GM23338 (cell line): Measurements from ENCODE around the gene ITGA7. TPM values are rescaled to one million over a fixed set of nuclear protein-coding genes. Genes with fewer than 3 reads are reported as not detected.

Experiments used
- ATAC-seq: fragments of 200-7000 bp; cut with Tn5 transposase; 3 replicates; pipeline ENCODE4 v1.9.1; 2020
- DNase-seq: peaks from one replicate; pipeline ENCODE4 v3.0.0-alpha.2; 2015; ENCODE audit warnings: low spot score
- H2AFZ ChIP-seq: fragments of 200-600 bp; sonication (generic); 2 replicates; pipeline ENCODE4 v1.8.0; 2016; ENCODE audit warnings: antibody characterized with exemption, mild to moderate bottlenecking, moderate library complexity
- H3F3A ChIP-seq: fragments of 200-600 bp; sonication (generic); replicated peaks from 2 replicates; pipeline ENCODE4 v1.8.0; 2017; ENCODE audit warnings: antibody characterized with exemption, mixed run types, low read depth
- H3K27ac ChIP-seq: fragments of 200-600 bp; sonication (generic); 2 replicates; pipeline ENCODE4 v1.6.1; 2016; ENCODE audit warnings: low read depth
- H3K27me3 ChIP-seq: fragments of 200-600 bp; sonication (generic); 2 replicates; pipeline ENCODE4 v1.8.0; 2016; ENCODE audit warnings: mild to moderate bottlenecking, mixed run types, moderate library complexity; ENCODE audit not compliant: insufficient read depth
- H3K36me3 ChIP-seq: fragments of 200-600 bp; sonication (generic); 2 replicates; pipeline ENCODE4 v1.8.0; 2016; ENCODE audit warnings: mild to moderate bottlenecking; ENCODE audit not compliant: insufficient read depth
- H3K4me1 ChIP-seq: fragments of 200-600 bp; sonication (generic); 2 replicates; pipeline ENCODE4 v1.8.0; 2016; ENCODE audit warnings: mild to moderate bottlenecking, moderate library complexity; ENCODE audit not compliant: insufficient read depth
- H3K4me2 ChIP-seq: fragments of 200-600 bp; sonication (generic); 2 replicates; pipeline ENCODE4 v1.7.1; 2017; ENCODE audit warnings: mixed run types
- H3K4me3 ChIP-seq: fragments of 200-600 bp; sonication (generic); 2 replicates; pipeline ENCODE4 v1.6.1; 2016; ENCODE audit warnings: mixed run types
- H3K79me2 ChIP-seq: fragments of 200-600 bp; sonication (generic); replicated peaks from 2 replicates; pipeline ENCODE4 v1.8.0; 2017; ENCODE audit warnings: mild to moderate bottlenecking; ENCODE audit not compliant: insufficient read depth
- H3K9me2 ChIP-seq: fragments of 200-600 bp; sonication (generic); 2 replicates; pipeline ENCODE4 v1.8.0; 2017; ENCODE audit not compliant: insufficient read depth
- H4K20me1 ChIP-seq: fragments of 200-600 bp; sonication (generic); replicated peaks from 2 replicates; pipeline ENCODE4 v1.8.0; 2017; ENCODE audit warnings: mild to moderate bottlenecking; ENCODE audit not compliant: insufficient read depth
- H3K27ac Mint-ChIP-seq: 2 replicates; pipeline ENCODE4 v1.8.0; 2020; ENCODE audit warnings: inconsistent platforms, mild to moderate bottlenecking, moderate library complexity, mixed read lengths
- H3K27me3 Mint-ChIP-seq: 3 replicates; pipeline ENCODE4 v1.8.0; 2022; ENCODE audit warnings: low read depth, mild to moderate bottlenecking, moderate library complexity, mixed read lengths, inconsistent platforms; ENCODE audit not compliant: insufficient read depth, poor library complexity
- H3K36me3 Mint-ChIP-seq: 3 replicates; pipeline ENCODE4 v1.8.0; 2021; ENCODE audit warnings: low read depth, mild to moderate bottlenecking, inconsistent platforms, moderate library complexity, mixed read lengths
- H3K4me1 Mint-ChIP-seq: 3 replicates; pipeline ENCODE4 v1.8.0; 2020; ENCODE audit warnings: mild to moderate bottlenecking, inconsistent platforms, mixed read lengths
- H3K4me3 Mint-ChIP-seq: 3 replicates; pipeline ENCODE4 v1.8.0; 2021; ENCODE audit warnings: moderate library complexity, mild to moderate bottlenecking, inconsistent platforms, mixed read lengths
- H3K9me3 Mint-ChIP-seq: 3 replicates; pipeline ENCODE4 v1.8.0; 2020; ENCODE audit warnings: moderate library complexity, mild to moderate bottlenecking, inconsistent platforms, mixed read lengths
- CREB1 ChIP-seq: fragments of 250-450 bp; sonication (Bioruptor Pico); IDR thresholded peaks from 2 replicates; pipeline ENCODE4 v1.5.0; 2020; ENCODE audit warnings: low read depth, mild to moderate bottlenecking, moderate library complexity
- CTCF ChIP-seq, 2 experiments: fragments of 200-600 bp in 1 of 2; sonication (generic) in 1 of 2; conservative IDR thresholded peaks; 2 replicates each; pipeline versions ENCODE4 v1.5.1 to v1.6.1; 2016 to 2017; ENCODE audit warnings: antibody characterized with exemption in 2 of 2, low read depth in 2 of 2, mild to moderate bottlenecking in 2 of 2, moderate library complexity in 1 of 2
- ETS1 ChIP-seq: IDR thresholded peaks from 2 replicates; pipeline ENCODE4 v1.6.1; 2016; ENCODE audit warnings: antibody characterized with exemption
- EZH2 ChIP-seq: fragments of 200-600 bp; sonication (generic); IDR thresholded peaks from one replicate; pipeline ENCODE4 v1.8.0; 2017; ENCODE audit warnings: antibody characterized with exemption, mild to moderate bottlenecking, low read depth; ENCODE audit not compliant: unreplicated experiment
- EZH2phosphoT487 ChIP-seq: fragments of 200-600 bp; sonication (generic); IDR thresholded peaks from one replicate; pipeline ENCODE4 v1.8.1; 2018; ENCODE audit warnings: antibody characterized with exemption; ENCODE audit not compliant: unreplicated experiment
- POLR2AphosphoS5 ChIP-seq: IDR thresholded peaks from 2 replicates; pipeline ENCODE4 v1.6.1; 2016; ENCODE audit warnings: antibody characterized with exemption, low read depth
- REST ChIP-seq: IDR thresholded peaks from one replicate; pipeline ENCODE4 v1.6.1; 2018; ENCODE audit warnings: antibody characterized with exemption; ENCODE audit not compliant: unreplicated experiment
- STAT1 ChIP-seq: IDR thresholded peaks from one replicate; pipeline ENCODE4 v1.6.1; 2016; ENCODE audit warnings: antibody characterized with exemption; ENCODE audit not compliant: unreplicated experiment
- ZNF114 ChIP-seq: fragments of 250-450 bp; sonication (Bioruptor Pico); IDR thresholded peaks from 2 replicates; pipeline ENCODE4 v1.5.0; 2020; ENCODE audit warnings: mild to moderate bottlenecking, moderate library complexity
- ZNF331 ChIP-seq: fragments of 250-450 bp; sonication (Bioruptor Pico); IDR thresholded peaks from 2 replicates; pipeline ENCODE4 v1.5.0; 2020; ENCODE audit warnings: low read depth, mild to moderate bottlenecking, moderate library complexity
- polyA plus RNA-seq: library from polyadenylated mRNA; unstranded; fragments of >200 nt; fragmentation: Nextera tagmentation; extraction: Ambion mirVana; gene quantifications from 2 replicates; pipeline ENCODE4 v1.2.1, GENCODE V29; 2016
- total RNA-seq: library from RNA; depleted of rRNA; stranded (reverse); fragments of >200 nt; shearing (Covaris generic); gene quantifications from 2 replicates; pipeline ENCODE4 v1.2.3, GENCODE V29; 2014

The ITGA7 gene
- total and polyA plus RNA-seq, 2 experiments from 2014 or later: 20.0 to 49.1 TPM

GRCh38 chr12:55698965-55699364 lies 8.7 kb downstream of the ITGA7 start:
- H3K27ac ChIP-seq: no peak overlapping the region
- H3K27me3 ChIP-seq: no peaks in the 10 kb centered on the region
- no peak overlapping the region for H2AFZ ChIP-seq
- DNase-seq: no peak
- no peaks in the 10 kb centered on the region for H3K9me2 ChIP-seq
- no peaks in the 10 kb centered on the region for H3K4me1 ChIP-seq
- no peak overlapping the region for H3K27ac Mint-ChIP-seq
- peaks cover 2% of the 10 kb centered on the region; the same call in 1 of the 3 replicates for H3K4me1 Mint-ChIP-seq
- no peak for ATAC-seq
- no peaks in the 10 kb centered on the region for H3F3A ChIP-seq
- no peak overlapping the region for H3K4me3 ChIP-seq
- H3K4me3 Mint-ChIP-seq: no peak overlapping the region
- H4K20me1 ChIP-seq: no peaks in the 10 kb centered on the region; the same call in 1 of the 2 replicates
- no peak overlapping the region for H3K4me2 ChIP-seq
- peaks cover 21% of the 10 kb centered on the region for H3K36me3 Mint-ChIP-seq
- no peaks in the 10 kb centered on the region for H3K9me3 Mint-ChIP-seq
- no peaks in the 10 kb centered on the region for H3K36me3 ChIP-seq
- TF ChIP-seq CTCF (conservative IDR thresholded peaks at IDR 0.05; ENCODE audit: low read depth in 2 of 2) (no peak), CREB1 (CRISPR knock-in tag) (no peak), ZNF331 (no peak), STAT1 (no peak), REST (no peak), EZH2 (no peak), EZH2phosphoT487 (no peak), POLR2AphosphoS5 (no peak), ZNF114 (no peak), ETS1 (no peak)
- H3K27me3 Mint-ChIP-seq: peaks cover 4% of the 10 kb centered on the region
- H3K79me2 ChIP-seq: no peaks in the 10 kb centered on the region; the same call in 1 of the 2 replicates
